ENCODE results near the gene PLEKHA5.

GRCh38 chr12:19390051-19390598, 260.6 kb downstream of the PLEKHA5 start:
- TF ChIP-seq CTCF (IDR thresholded peaks at IDR 0.05) (no peak), POLR2A (IDR thresholded peaks at IDR 0.05) (no peak)

All from body of pancreas (tissue), 4 donors.